SU-DHL-6 (cell line): ENCODE data around the gene RCN2.

ENCODE experiments used
- H2AFZ ChIP-seq: fragments of 200-600 bp; sonication (generic); 2 replicates; pipeline ENCODE4 v1.6.1; 2014; ENCODE audit warnings: low read depth, mild to moderate bottlenecking, moderate library complexity, mixed read lengths, antibody characterized with exemption, low read length; ENCODE audit not compliant: severe bottlenecking
- H3F3A ChIP-seq: fragments of 200-600 bp; shearing (Covaris generic); 2 replicates; pipeline ENCODE4 v1.6.0; 2016; ENCODE audit warnings: antibody characterized with exemption, mild to moderate bottlenecking; ENCODE audit not compliant: insufficient read depth
- H3K27ac ChIP-seq: fragments of 200-600 bp; sonication (generic); 2 replicates; pipeline ENCODE4 v1.5.1; 2016; ENCODE audit warnings: low read depth, mild to moderate bottlenecking, low read length, moderate library complexity, mixed read lengths
- H3K27me3 ChIP-seq: fragments of 200-600 bp; sonication (generic), shearing (Covaris generic); 2 replicates; pipeline ENCODE4 v1.6.0; 2014; ENCODE audit warnings: mild to moderate bottlenecking, low read length
- H3K36me3 ChIP-seq: fragments of 200-600 bp; sonication (generic); 2 replicates; pipeline ENCODE4 v1.6.1; 2014; ENCODE audit warnings: mild to moderate bottlenecking, low read length, mixed read lengths
- H3K4me2 ChIP-seq: fragments of 300-600, 200-600 bp; shearing (Covaris generic), sonication (generic); 2 replicates; pipeline ENCODE4 v1.6.0; 2014; ENCODE audit warnings: low read length, low read depth, mild to moderate bottlenecking; ENCODE audit not compliant: poor library complexity, severe bottlenecking
- H3K4me3 ChIP-seq: fragments of 200-600 bp; sonication (generic); 2 replicates; pipeline ENCODE4 v1.5.1; 2014; ENCODE audit warnings: antibody characterized with exemption, low read length, mild to moderate bottlenecking, mixed read lengths; ENCODE audit not compliant: insufficient read depth, poor library complexity, severe bottlenecking
- H3K79me2 ChIP-seq: fragments of 200-600 bp; sonication (generic); 2 replicates; pipeline ENCODE4 v1.6.1; 2014; ENCODE audit warnings: mild to moderate bottlenecking, low read length, moderate library complexity; ENCODE audit not compliant: insufficient read depth
- H3K9ac ChIP-seq: fragments of 200-600 bp; sonication (generic); 2 replicates; pipeline ENCODE4 v1.7.0; 2014; ENCODE audit warnings: mild to moderate bottlenecking, low read length
- H3K9me2 ChIP-seq: fragments of 200-600 bp; sonication (generic); replicated peaks from 2 replicates; pipeline ENCODE4 v1.6.1; 2014; ENCODE audit warnings: low read length; ENCODE audit not compliant: insufficient read depth
- H3K9me3 ChIP-seq: fragments of 200-600 bp; sonication (generic); 2 replicates; pipeline ENCODE4 v1.6.1; 2014; ENCODE audit warnings: low read length, mixed read lengths; ENCODE audit not compliant: insufficient read depth
- H4K20me1 ChIP-seq: fragments of 200-600 bp; sonication (generic); 2 replicates; pipeline ENCODE4 v1.6.1; 2014; ENCODE audit warnings: low read depth, mild to moderate bottlenecking, antibody characterized with exemption, low read length, moderate library complexity, mixed read lengths
- CTCF ChIP-seq: fragments of 200-600 bp; sonication (generic); IDR thresholded peaks from one replicate; pipeline ENCODE4 v1.5.1; 2017; ENCODE audit warnings: antibody characterized with exemption, mild to moderate bottlenecking, low read length, moderate library complexity; ENCODE audit not compliant: insufficient read depth, poor library complexity, severe bottlenecking
- EZH2phosphoT487 ChIP-seq: fragments of 200-600 bp; sonication (generic), shearing (Covaris generic); conservative IDR thresholded peaks from 2 replicates; pipeline ENCODE4 v1.6.1; 2018; ENCODE audit warnings: mild to moderate bottlenecking, antibody characterized with exemption, low read length, moderate library complexity, mixed read lengths

The RCN2 gene

GRCh38 chr15:76972389-76973361 lies 41.1 kb downstream of the RCN2 start:
- H3F3A ChIP-seq = no peaks in the 10 kb centered on the region
- H3K9me3 ChIP-seq = no peaks in the 10 kb centered on the region
- TF ChIP-seq EZH2phosphoT487 = no peak
- no peak for TF ChIP-seq CTCF
- no peaks in the 10 kb centered on the region for H4K20me1 ChIP-seq
- no peak overlapping the region for H3K4me3 ChIP-seq
- H3K27me3 ChIP-seq = no peaks in the 10 kb centered on the region
- no peaks in the 10 kb centered on the region for H3K36me3 ChIP-seq
- H3K9me2 ChIP-seq = no peaks in the 10 kb centered on the region
- H3K27ac ChIP-seq = no peak overlapping the region
- H3K9ac ChIP-seq = no peak overlapping the region
- H3K79me2 ChIP-seq = no peaks in the 10 kb centered on the region
- no peak overlapping the region for H2AFZ ChIP-seq
- H3K4me2 ChIP-seq = no peak overlapping the region

DNA sequence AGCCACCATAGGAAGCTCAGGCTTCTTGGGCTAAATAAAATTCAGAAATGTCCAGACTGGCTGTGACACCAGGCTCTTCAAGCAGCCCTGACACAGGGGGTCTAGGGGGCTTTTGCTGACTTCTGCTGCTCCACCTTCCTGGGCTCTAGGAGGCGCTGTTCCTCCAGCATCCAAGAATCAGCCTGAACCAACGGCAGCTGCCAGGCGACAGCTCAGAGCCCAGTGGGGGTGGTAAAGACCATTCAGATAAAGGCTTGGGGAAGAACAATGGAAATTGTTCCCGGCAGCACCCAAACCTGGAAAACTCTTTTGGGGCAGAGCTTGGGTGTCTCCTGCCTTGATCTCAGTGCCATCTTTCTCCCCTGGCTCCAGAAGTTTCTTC lies 41.8 kb downstream of the RCN2 start:
- Histone ChIP-seq H3K79me2 (no peaks in the 10 kb centered on the region), H3K9ac (no peak overlapping the region), H2AFZ (no peak overlapping the region), H3K9me2 (no peaks in the 10 kb centered on the region), H3F3A (no peaks in the 10 kb centered on the region), H3K4me2 (no peak overlapping the region), H3K36me3 (no peaks in the 10 kb centered on the region), H4K20me1 (no peaks in the 10 kb centered on the region), H3K9me3 (no peaks in the 10 kb centered on the region), H3K27ac (no peak overlapping the region), H3K4me3 (no peak overlapping the region), H3K27me3 (no peaks in the 10 kb centered on the region)
- peak; percentile 63 for TF ChIP-seq CTCF
- no peak for TF ChIP-seq EZH2phosphoT487

DNA sequence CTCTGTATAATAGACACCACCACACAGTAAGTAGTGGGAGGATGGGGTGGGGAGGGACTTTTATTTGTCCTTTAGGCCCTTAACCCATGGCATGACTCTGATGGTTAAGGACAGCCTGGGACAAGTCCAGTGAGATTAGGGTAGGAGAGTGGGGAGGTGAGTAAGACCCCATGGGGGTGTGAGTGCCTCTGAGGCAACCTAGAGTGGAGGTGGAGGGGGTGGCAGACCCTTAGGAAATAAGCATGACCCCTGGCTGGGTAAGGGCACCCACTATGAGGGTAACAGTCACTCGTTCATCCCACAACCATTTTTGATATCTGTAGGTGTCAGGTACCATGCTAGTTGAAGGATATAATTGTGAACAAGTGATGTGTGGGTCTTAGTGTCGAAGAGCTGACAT lies 42.4 kb downstream of the RCN2 start:
- no peaks in the 10 kb centered on the region for H3K9me2 ChIP-seq
- H2AFZ ChIP-seq = no peak overlapping the region
- H3K27me3 ChIP-seq = no peaks in the 10 kb centered on the region
- no peaks in the 10 kb centered on the region for H3F3A ChIP-seq
- TF ChIP-seq EZH2phosphoT487 (no peak), CTCF (no peak)
- no peaks in the 10 kb centered on the region for H4K20me1 ChIP-seq
- H3K9ac ChIP-seq = no peak overlapping the region
- no peaks in the 10 kb centered on the region for H3K36me3 ChIP-seq
- H3K4me2 ChIP-seq = no peak overlapping the region
- no peaks in the 10 kb centered on the region for H3K79me2 ChIP-seq
- H3K27ac ChIP-seq = no peak overlapping the region
- H3K4me3 ChIP-seq = no peak overlapping the region
- H3K9me3 ChIP-seq = no peaks in the 10 kb centered on the region
